HG03095 (cell line): Measurements from ENCODE around the gene B2M.
"Not testable (repeated sequence)": the region's sequence is repeated elsewhere in the genome, so short reads cannot be mapped to it uniquely, and the experiment has no call there.

Experiments
- ATAC-seq: cut with Tn5 transposase; IDR thresholded peaks from one replicate; pipeline ENCODE4 v1.9.1; 2021; ENCODE audit warnings: moderate library complexity; ENCODE audit not compliant: unreplicated experiment

Gene B2M

DNA sequence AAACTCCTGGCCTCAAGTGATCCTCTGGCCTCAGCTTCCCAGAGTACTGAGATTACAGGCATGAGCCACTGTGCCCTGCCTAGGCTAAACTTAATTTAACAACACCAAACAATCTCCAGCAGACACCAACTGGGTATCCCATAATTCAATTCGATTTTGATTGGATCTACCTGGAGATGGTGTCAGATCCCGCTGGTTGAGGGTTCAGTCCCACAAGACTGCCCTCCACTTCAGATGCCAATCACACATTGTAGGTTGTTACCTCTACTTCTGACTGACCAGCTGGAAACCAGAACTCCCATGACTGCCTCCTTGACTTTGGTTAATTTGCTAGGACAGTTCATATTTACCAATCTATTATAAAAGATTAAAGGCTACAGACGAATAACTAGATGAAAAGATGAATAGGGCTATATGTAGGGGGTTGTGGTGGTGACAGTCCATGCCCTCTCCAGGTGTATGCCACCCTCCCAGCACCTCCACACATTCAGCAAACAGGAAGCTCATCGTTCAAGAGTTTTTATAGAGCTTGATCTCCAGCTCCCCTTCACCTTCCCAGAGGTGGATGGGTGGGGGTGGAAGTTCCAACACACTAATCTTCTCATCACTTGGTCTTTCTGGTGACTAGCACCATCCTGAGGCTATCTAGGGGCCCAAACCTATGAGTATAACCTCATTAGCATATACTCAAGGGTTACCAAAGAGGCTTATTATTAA is 9.3 kb downstream of the B2M start:
- ATAC-seq: no peak

- ATAC-seq: no peak
Observed at GRCh38 chr15:44722011-44722410, 10.7 kb downstream of the B2M start.

GRCh38 chr15:44726136-44726535 is 14.8 kb downstream of the B2M start:
- ATAC-seq: no peak

DNA sequence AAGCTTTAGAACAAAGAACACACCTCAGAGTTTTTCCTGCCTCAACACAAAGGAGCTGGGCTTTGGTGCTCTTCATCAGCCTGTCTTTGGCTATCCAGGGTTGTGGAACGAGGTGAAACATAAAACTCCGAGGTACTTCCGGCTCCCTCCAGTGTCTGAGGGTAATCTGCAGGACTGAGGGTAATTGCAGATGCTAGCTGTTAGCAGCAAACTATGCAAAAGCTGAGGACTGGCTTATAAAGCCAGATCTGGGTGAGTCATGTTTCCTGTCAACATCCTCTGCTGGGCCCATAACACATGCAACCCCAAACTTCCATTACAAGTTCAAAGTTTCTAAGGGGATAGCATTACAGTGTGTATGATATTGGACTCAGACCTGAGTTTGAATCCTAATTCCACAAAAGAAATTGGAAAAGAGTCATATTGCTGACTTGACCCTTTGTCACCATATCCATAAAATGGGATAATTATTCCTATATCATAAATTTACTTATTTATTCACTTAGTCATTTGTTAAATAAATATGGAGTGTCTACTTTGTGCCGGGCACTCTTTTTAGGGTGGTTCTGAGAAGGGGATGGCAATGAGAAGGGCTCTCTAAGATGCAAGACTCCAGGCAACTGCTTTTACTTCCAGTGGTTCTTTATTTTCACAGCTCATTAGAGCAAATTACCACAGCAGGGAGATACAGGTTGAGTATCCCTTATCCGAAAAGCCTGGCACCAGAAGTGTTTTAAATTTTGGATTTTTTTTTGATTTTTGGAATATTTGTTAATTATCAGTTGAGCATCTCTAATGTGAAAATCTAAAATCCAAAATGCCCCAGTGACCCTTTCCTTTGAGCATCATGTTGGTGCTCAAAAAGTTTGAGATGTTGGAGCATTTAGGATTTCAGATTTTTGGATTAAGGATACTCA is 15.5 kb downstream of the B2M start:
- peak; percentile 47 for ATAC-seq

DNA sequence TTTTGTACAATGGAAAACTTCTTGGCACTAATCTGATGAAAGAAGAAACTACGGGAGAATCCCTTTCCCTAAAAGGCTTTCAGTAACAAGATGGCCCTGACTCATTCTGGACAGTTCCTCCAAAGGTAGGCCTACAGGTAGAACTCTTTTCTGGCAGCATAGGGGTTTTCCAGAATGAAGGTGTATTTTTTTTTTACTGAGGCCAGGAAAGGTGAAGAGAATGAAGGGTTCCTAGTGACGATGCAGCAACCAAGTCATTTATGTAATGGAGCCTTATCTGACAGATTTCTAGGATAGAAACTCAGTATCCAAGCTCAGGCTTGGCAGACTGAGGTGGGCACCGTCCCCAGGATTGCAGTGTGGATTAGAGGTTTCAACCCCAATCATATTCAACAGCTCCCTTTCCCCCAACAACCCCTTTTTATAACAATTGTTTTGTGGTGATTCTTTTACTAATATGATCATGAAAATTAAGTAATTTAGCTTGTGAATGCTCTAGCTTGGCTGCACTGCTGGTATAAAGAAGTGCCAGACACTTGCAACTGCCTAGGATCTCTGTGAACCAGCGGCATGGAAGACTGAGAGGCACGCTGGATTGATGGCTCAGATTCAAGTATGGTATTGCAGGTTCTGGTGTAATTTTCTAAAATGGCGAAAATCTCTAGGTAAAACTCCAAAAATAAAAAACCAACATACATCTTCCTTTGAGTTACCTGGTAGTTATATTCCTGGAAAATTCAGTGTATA is 16.3 kb downstream of the B2M start:
- no peak for ATAC-seq

GRCh38 chr15:44728232-44728575 is 16.9 kb downstream of the B2M start:
- not testable (repeated sequence) for ATAC-seq

DNA sequence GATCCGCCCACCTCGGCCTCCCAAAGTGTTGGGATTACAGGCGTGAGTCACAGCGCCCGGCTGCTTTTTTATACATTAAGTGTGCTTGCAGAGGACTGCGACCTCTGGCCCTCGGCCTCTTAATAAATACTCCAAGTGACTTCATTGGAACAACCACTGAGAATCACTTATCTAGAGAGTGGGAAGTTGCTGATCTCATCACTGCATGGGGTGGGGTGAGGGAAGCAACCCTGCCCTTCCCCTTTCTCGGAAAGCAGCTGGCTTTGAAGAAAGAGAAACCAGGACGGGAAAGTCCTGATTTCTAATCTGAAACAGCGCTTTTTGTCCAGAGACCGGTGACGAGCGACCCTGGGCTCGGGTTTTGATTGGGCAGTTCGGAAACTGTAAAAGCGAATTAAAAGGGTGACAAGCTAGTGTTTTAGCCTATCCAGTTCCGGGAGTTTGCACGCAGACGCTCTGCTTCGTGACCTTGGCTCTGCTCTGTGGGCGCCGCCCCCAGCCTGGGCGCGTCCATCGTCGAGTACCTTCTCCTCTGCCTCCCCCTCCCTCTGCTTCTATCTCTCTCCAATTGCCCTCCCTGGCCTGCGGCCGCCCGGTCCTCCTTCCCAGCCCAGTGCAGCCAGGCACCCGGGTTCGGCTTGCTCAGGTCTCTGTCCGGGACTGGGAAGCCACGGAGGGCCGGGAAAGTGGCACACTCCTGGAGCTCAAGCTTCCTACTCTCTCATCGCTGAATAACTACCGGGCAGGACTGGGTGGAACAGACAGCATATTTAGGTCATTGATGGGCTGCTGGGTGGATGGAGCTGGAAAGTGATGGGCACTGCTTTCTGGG is 17.5 kb downstream of the B2M start:
- peak; percentile 62 for ATAC-seq

- ATAC-seq: no peak
Observed at GRCh38 chr15:44729408-44730127, 18.3 kb downstream of the B2M start.

GRCh38 chr15:44734839-44735481 is 23.6 kb downstream of the B2M start:
- ATAC-seq: no peak

DNA sequence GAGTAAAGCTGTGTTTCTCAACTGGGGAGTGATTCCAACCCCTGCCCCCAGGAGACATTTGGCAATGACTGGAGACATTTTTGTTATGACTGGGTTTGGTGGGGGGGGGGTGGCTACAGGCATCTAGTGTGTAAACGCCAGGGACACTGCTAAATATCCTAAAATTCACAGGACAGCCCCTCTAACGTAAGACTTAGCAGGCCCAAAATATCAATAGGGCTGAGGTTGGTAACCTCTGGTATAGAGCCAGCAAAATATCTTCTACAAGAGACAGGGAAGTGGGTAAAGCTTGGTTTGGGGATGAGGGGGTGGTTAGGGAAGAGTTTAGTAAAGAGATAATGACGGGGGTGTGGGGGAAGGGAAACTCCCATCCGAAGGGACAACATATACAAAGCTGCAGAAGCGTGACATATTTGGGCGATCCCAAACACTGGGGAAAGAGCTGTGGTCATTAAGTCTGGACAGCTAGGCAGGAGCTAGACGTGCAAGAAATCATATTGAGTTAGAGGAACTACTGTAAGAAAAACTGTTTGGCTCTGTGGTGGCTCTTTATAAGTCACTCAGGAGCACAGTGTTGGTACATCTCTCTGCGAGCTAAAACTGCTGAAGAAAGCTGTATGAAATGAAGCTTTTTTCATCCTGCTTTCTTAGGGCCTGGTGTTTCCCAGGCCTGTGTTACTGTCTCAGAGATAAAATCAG is 24.3 kb downstream of the B2M start:
- peak; percentile 33 for ATAC-seq

DNA sequence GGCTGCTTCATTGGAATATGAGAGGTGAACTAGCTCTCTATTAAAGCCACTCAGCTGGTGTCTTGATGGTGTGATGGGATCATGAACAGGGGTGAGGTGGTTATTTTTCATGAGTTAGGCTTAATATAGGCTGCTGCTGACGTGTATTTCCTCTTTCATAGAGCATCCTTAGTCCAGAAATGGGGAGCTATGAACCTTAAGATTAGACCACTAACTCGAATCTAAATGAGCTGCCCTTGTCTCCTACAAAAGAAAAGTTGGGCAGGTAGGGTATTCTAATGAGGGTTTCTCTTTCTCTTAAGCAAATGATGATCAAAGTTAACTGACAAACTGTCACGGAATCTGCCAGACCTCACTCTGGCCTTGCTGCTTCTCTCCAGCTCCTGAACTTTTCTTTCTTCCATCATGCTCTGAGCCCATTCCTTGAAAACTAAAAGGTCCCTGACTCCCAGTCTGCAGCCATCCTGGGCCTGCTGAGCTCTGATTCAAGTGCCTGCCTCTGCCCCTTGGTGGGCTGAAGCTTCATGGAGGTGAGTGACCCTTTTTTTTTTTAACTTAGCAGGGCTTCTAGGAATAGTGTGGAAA is 25.0 kb downstream of the B2M start, which contains the start of gene TRIM69:
Gene TRIM69, plus strand, starts transcription at position 348 of the 585 bp plus-strand sequence. Its CDS starts 177 bp downstream, at position 525.
- peak; percentile 39 for ATAC-seq

DNA sequence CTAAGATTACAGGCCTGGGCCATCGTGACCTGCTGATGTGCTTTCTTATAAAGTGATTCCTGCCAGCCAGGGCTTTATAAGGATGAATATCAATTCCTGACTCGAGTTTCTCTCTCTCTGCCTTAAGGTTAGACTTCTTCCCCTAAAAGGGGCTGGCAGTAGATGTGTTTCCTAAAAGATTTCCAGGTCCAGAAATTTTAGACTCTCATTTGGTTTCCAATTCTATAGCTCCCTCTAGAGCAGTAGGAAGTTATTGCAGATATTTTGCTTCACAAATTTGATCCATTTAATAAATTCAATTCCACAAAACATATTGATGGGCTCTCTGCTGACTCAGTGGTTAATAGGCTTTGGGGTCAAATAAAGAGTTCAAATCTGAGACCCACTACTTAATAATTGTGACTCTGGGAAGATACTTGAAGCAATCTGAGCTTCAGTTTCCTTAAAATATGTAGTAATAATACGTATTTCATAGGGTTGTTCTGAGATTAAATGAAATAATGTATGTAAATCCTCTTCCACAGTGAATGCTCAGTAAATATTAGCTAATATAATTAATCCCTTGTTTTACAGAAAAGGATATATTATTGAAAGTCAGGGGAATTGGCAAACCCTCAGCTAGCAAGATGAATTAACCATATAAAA is 27.1 kb downstream of the B2M start:
- ATAC-seq: no peak

- not testable (repeated sequence) for ATAC-seq
Observed at GRCh38 chr15:44739222-44739847, 28.0 kb downstream of the B2M start.

GRCh38 chr15:44743454-44743853 is 32.1 kb downstream of the B2M start:
- not testable (repeated sequence) for ATAC-seq

GRCh38 chr15:44753345-44753744 is 42.0 kb downstream of the B2M start:
- no peak for ATAC-seq

GRCh38 chr15:44763187-44763586 is 51.9 kb downstream of the B2M start:
- no peak for ATAC-seq

- ATAC-seq: no peak
Observed at GRCh38 chr15:44763848-44764247, 52.5 kb downstream of the B2M start.
